NB4 (cell line): ENCODE results near the gene AMPH.

Experiments
- POLR2A ChIP-seq: IDR thresholded peaks from 2 replicates; pipeline ENCODE4 v1.6.1; 2011; ENCODE audit warnings: mild to moderate bottlenecking; ENCODE audit not compliant: insufficient read length; ENCODE audit errors: extremely low read depth
- TF ChIP-seq, protein P1 (sequence below): IDR thresholded peaks from one replicate; pipeline ENCODE4 v1.5.1; 2012; ENCODE audit warnings: low read depth, low read length
- TF ChIP-seq, protein P2 (sequence below): IDR thresholded peaks from 2 replicates; pipeline ENCODE4 v1.6.1; 2011; ENCODE audit warnings: low read depth, low read length

DNA sequence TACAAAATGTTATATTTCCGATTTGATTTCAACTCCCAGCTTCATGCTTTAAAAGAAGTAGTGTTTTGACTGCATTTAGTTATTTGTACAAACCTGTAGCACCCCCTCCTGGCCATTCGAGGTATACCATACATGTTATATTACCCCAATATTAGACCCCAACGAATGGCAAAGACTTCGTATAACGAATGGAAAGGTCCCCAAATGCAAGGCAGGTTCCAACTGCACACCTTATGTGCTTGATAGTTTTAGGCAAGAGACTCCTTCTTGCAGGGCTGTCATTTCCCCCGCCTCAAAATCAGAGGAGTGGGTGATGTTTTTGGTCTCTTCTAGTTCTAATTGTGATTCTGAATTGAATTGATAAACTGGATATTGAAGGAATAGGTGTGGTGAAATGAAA is 256.7 kb downstream of the AMPH start:
- TF ChIP-seq, protein P1, sequence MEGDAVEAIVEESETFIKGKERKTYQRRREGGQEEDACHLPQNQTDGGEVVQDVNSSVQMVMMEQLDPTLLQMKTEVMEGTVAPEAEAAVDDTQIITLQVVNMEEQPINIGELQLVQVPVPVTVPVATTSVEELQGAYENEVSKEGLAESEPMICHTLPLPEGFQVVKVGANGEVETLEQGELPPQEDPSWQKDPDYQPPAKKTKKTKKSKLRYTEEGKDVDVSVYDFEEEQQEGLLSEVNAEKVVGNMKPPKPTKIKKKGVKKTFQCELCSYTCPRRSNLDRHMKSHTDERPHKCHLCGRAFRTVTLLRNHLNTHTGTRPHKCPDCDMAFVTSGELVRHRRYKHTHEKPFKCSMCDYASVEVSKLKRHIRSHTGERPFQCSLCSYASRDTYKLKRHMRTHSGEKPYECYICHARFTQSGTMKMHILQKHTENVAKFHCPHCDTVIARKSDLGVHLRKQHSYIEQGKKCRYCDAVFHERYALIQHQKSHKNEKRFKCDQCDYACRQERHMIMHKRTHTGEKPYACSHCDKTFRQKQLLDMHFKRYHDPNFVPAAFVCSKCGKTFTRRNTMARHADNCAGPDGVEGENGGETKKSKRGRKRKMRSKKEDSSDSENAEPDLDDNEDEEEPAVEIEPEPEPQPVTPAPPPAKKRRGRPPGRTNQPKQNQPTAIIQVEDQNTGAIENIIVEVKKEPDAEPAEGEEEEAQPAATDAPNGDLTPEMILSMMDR, result peak; percentile 76
- TF ChIP-seq POLR2A, result no peak
- TF ChIP-seq, protein P2, sequence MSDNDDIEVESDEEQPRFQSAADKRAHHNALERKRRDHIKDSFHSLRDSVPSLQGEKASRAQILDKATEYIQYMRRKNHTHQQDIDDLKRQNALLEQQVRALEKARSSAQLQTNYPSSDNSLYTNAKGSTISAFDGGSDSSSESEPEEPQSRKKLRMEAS, result no peak; the same call in 1 of the 2 replicates
